Activated effector memory CD4-positive, alpha-beta T cell treated with anti-CD3 and anti-CD28 coated beads, Interleukin-2, amount 50 U/mL, for 16 hours (primary cell): ENCODE data around the gene TMTC2.
"Not testable (repeated sequence)": the region's sequence is repeated elsewhere in the genome, so short reads cannot be mapped to it uniquely, and the experiment has no call there.

Experiments
- DNase-seq: peaks from one replicate; pipeline ENCODE4 v3.0.0-alpha.2; 2020

TMTC2 gene

DNA sequence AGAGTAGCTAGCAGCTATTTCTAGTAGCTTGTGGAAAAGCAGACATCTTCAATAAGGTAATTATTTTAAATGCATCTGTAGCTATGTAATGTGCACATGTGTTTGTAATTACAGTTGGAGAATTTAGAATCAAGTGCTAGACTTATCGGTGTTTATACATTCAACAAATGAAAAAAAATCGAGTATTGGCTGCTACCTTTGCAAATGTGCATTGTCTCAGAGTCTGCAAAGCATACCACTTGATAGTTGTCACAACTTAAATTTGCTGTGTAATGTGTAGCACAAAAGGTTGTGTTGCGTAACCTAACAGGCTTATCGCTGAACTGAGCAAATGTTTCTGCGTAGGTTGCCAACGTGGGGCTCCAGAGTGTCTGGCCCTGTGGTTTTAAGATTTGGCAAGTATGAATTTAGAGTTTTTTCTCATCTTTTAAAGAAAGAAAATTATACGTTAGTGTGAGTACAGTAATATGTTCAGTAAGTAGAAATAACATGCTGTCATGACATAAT, 44.3 kb downstream of the TMTC2 start:
- no peak for DNase-seq

DNA sequence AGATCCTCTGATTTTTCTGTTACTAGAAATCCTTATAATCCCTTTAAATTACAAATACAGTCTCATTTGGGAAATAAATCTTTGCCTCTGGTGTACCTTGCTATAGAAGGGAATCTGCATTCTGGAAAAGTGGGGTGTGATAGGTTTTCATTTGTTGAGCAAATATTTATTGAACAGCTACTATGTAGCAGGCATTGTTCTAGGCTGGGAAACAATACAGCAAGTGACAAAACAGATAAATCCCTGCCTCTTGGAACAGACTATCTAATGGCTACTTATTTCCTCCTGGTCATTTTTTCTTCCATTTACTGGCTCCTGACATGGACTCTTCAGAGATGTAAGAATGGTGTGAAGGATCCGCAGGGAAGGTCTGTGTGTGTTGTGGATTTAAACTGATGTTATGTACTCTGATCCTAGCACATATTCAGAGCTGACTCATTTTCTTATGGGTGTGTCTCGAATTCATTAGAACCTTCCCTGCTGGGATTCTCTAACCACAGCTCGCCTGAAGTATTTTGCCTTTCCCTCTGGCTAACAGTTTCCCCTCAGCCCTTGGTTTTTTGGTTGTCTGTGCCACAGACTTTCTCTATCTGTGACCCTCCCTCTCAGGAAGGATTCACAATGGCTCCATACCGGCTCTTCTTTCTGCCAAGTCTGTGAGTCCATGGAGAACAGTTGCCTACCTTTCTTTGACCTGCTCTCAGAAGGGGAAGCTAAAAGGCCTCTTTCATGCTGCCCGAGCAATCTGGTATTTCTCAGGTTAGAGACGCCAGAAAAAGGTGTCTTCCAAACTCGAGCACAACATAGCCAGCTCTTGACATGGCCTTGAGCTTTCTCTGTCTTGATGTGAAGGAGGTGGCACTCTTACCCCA, 53.7 kb downstream of the TMTC2 start:
- DNase-seq, result no peak

DNA sequence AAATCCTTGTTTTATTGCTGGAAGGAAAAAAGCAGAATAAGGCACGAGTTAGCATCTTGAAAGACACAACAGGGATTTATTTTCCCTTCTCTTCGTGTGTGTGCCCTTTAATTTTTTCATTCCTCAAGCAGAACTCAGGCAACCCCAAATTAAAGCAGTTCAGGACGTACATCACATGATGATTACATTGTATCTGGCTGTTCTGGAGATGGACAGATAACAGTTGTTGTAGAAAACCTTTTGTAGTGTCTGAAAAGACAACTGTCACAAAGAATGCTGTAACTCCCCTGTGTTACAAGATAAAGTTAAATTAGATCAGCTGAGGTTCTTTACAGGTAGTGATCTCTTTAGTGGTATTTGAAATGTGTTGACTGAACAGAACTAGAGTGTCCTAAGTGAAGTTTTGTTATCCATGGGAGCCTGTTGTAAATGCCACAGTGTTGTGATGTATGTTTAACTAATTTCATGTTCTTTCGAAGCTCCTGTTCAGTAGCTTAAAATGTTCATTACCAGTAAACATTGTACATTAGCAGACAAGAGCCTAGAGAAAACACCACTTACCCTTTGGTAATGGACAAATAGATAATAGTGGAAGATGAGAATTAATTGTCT, 58.5 kb downstream of the TMTC2 start:
- DNase-seq, result no peak

DNA sequence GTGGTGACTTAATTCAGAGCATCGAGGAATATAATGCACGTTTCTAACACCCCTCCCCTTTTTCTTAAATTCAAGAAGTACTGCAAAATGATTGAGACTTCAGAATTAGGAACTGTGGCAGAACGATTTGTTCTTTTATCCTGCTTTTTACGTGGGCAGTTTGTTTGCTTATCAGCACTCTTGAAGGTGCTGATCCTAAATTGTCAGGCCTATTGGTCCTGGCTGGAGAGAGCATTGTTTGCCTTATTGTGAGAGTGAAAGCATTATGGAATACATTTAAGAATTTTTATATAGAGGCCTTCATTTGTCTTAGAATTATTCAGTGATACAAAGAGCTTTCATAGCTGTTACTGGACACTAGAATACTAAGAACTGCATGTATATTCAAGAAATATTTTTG, 59.1 kb downstream of the TMTC2 start:
- DNase-seq, result no peak

DNA sequence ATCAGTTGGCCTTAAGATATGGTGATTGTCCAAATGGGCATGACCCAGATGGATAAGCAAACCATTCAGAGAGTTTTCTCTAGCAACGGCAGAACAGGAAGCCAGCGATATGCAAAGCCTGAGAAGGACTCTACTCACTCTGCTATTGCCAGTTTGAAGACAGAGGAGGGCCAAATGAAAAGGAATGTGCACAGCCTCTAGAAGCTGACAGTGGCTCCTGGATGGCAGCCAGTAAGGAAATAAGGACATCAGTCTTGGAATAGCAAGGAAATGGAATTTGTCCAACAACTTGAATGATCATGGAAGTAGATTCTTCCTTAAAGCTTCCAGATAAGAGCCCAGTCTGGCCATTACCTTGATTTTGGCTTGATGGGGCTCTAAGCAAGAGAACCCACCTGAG, 60.0 kb downstream of the TMTC2 start:
- no peak for DNase-seq

DNA sequence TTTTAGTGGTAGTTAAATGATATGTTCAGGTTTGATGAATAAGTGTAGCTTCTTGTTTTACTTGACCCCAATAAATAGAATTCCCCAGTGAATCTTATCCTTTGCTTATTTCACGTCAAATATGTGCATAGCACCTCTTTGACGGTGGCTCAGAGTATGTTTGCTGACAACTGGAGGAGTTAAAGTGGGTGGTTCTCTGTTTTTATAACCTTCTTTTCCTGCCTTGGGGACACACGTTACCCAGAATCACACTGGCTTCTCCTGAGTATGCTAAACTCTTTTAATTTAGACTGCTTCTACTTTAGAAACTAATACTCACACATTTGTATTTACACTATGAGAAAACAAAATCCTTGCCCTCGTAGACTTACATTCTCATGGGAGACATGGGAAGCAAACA, 62.3 kb downstream of the TMTC2 start:
- no peak for DNase-seq

DNA sequence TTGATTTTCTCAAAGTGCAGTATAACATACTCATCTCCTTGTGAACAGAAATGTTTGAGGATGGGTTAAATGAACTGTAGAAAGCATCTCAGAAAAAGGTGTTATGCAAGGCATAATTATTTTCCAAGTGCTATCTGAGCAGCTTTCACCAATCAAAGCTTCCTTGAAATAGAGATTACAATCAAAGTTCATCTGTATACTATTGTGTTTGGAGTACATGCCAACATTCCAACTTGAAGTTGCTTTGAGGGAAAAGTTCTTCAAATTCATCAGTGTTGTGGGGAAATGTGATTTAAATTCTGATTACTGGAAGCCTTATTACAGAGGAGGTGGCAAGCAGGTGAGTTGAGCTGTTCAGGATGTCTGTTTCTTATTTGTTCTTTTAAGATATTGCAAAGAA, 68.2 kb downstream of the TMTC2 start:
- no peak for DNase-seq

DNA sequence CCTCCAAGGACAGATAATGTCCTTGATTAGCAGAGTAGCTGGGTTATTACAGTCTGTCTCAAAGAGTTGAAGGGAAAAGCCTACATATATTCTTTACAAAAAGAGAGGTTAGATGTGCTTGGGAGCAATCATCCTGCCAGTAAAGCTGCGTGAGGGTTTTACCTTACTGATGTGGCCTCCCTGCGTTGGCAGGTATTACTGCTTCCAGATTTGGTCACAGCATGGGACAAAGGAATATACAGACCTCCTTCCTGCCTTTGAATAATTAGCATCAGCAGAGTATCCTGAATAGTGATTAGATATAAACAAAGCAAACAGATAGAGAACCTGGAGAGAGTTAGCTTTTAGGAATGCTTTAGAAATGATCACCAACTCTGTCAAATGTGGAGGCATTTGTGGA, 69.6 kb downstream of the TMTC2 start:
- DNase-seq, result no peak

DNA sequence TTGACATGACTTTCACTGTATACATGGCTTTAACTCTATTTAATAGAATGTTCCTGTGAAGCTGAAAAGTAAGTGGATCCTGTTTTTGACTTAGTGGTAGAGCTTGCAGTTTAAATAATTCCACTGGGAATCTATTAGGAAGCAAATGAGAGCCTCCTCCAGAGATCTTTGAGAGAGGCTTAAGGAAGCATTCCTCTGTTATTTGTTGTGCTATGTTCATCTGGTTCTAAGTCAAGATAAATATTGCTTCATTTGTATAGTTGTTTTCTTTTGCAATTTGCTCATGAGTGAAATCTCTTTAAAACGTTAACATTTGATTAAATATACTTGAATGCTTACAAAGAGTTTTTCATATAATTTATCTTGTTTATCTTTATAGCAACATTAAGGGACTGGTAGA, 70.4 kb downstream of the TMTC2 start:
- DNase-seq, result no peak

DNA sequence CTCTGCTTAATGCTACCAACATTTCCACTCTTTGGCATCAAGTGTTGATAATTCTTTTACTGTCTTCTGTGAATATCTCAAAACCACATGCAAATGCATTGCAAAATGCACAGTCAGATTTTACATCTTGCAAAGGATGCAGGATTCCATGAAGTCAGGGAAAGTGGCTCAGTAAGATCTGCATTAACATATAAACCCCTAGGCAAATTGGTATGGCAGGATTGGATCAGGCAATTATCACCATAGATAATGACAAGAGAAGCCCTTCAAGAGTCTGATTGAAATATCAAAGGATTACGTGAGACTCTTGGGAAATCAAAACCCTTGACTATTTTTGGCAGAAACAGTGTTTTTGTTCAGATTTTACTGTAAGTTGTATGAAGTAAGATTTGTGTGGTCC, 71.0 kb downstream of the TMTC2 start:
- DNase-seq, result no peak

DNA sequence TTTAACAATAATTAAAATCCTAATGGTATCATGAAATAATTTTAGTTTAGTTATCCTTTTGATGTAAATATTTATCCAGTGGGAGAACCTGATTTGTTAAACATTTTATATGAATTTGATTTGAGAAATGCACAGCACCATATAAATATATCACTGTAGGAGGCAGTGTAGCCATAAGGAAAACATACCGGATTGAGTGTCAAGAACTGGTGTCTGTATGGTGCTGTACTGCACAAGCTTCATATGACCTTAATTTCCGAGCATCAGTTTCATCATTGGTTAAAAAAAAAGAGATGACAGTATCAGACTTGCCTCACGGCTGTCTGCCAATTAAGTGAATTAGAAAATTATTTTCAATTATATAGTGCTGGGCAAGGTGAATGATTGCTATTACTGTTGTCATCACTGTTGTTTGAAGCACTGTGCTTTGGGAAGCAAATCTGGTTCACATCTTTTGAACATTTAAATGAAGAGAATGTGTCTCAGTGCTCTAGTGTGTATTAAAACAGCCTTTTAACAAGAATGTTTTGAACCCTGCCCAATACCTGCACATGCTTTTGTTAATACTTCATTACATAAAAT, 72.1 kb downstream of the TMTC2 start:
- DNase-seq, result no peak

DNA sequence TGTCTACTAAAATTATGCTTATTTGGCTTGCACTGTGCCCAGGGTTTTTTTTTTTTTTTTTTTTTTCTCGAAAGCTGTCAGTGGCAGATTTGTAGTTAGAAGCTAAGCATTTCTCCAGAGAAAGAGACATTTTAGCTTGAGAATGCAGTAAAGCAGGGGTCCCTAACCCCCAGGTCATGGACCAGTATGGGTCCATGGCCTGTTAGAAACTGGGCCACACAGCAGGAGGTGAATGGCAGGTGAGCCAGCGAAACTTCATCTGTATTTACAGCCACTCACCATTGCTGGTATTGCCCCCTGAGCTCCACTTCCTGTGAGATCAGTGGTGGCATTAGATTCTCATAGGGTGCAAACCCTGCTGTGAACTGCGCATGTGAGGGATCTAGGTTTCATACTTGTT, 73.7 kb downstream of the TMTC2 start:
- no peak for DNase-seq

DNA sequence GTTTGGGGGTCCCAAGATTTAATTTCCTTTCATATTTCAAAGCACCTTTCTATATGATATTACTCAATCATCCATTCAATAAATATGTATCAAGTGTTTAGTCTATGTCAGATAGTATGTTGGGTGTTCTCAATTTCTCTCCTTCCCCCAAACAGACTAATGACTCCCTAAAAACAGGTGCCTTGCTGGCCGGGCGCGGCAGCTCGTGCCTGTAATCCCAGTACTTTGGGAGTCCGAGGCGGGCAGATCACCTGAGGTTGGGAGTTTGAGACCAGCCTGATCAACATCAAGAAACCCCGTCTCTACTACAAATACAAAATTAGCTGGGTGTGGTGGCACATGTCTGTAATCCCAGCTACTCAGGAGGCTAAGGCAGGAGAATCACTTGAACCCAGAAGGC, 78.5 kb downstream of the TMTC2 start:
- DNase-seq, result not testable (repeated sequence)

DNA sequence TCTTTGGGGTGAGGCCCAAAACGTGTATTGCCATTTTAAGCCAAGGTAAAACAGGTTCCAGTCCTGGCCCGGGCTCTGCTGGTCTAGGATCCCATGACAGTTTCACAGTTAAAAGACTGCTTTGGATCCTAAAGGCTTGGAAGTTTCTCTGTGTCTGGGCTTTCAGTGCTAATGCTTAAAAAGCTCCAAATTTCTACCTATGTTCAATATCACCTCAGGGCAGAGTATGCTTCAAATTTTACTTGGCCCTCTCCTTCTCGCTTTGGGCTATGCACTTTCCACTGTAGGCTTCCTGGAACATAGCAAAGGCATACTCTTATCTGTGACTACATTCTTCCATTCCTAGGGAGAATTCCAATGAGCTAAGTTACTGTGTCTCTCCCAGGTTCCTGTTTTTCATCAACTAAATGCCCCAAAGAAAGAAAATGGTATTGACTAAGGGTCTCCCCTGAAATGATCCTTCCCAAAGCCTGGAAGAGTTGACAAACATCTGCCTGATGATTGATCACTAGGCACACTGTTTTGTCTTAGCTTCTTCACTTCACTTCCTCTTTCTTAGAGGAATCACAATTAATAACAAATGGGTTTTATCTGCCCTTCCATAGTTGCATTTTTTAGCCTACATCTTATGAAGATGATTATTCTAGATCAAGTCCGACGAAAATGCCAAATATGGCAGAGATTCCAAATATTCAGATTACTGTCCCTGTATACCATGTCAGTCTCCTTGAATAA, 79.4 kb downstream of the TMTC2 start:
- no peak for DNase-seq

DNA sequence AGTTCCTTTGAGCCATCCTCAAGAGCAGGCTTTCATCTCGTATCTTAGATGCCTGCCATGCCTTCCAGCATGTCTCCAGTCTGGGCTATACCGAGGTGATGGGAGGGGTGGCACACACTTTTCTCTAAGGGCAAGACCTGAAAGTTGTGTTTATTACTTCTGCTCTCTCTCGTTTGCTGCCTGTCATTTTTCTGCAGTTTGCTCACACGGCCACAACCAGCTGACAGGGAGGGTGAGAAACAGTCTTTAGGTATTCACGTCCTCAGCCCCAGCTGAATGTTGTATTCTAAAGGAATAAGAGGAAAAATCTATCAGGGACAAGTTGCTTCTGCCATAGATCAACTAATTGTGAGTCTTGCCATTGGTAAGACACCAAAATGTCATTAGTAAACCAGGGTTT, 88.0 kb downstream of the TMTC2 start:
- DNase-seq, result no peak

DNA sequence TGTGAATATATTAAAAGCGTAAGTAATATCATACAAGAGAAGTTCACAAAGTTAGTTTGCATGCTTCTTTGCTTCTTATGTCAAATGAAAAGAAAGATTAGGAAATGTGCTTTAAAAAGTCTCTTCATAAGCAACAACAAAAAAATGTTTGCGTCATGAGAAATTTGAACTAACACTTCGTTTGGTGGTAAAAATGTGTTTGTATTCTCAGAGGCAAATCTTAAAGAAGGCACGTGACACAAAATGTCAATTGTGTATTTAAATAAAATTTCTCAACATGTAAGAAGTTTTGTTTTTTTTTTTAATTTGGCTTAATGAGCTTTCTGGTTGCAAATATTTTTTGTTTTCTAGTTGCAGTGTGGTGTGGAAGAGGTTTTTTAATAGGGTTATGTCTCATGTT, 93.8 kb downstream of the TMTC2 start:
- no peak for DNase-seq

DNA sequence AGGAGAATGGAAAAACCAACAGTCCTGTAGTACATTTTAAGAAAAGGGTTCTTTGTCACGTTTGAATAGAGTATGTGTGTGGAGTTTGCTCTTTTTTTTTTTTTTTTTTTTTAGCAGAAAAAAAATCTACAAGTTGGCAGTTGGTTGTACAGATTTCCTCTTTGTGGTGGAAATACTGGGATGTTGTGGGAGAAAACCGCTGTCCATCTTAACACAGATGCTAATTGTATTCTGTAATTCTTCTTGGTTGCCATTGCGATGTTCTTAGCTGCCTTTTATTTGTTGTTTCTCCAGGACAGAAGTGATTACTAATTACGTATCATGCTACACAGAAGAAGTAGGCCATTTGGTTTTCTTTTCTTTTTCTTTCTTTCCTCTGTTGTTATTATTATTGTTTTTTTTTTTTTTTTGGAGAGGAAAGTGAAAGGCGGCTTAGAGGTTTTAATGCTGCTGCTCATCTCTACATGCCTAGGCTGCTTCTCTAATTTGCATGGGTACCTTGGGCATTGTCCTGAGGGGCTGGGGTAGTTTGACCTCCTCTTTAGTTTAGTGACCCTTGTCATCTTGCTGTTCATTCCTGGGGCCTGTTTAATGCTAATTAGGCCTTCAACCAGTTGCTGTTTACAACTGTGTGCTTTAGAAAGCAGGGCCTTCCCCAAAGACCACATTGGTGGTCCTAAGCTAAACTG, 94.7 kb downstream of the TMTC2 start:
- DNase-seq, result no peak

DNA sequence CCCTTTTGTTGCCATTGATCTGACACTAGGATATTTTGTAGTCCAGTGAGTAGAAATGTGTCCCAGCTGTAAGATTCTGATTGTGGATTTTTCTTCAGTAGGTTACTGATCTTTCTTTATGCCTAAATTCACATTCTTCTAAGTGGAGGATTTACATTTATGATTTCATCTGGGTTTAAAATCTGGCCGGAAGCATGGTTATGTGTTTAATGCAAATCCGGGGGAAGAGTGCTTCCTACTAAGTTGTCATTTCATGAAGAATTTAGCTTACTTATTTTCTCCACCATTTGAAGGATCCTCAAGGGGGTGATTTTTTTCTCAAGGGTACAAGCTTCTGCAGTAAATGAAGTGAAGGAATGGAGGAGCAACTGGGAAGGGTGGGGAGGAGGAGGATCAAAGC, 96.7 kb downstream of the TMTC2 start:
- no peak for DNase-seq

DNA sequence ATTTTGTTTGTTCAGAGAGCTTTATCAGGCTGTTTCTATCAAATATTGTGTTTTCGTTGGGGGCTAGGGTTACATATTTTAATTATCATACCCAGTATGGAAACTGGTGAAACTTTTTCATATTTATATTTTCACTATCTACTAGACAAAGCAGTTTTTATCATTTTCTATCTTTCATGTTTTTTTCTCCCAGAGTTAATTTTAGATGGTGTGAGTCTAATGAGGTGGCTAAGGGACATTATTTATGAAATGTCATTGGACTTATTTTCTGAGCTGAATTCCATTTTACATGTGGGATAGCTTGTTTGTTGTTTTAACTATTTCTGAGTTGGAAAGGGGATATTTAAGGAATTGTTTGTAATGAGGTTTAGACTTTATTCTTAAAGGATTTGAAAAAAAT, 100.3 kb downstream of the TMTC2 start:
- no peak for DNase-seq

DNA sequence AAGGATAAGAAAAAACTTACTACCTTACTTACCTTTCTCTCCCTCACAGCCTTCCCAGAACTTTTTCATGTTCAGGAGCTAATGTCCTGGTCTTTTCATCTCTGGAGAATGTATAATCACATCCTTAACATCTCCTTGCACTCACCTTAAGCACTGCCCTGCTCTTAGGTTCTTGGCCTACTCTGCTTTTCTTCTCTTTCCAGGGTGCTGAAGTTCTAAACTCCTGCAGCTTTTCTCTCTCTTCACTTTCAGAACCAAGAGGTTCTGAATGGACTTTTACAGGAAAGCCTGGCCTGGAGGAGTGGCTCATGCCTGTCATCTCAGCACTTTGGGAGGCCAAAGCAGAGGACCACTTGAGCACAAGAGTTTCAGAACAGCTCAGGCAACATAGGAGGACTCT, 101.9 kb downstream of the TMTC2 start:
- DNase-seq, result no peak

DNA sequence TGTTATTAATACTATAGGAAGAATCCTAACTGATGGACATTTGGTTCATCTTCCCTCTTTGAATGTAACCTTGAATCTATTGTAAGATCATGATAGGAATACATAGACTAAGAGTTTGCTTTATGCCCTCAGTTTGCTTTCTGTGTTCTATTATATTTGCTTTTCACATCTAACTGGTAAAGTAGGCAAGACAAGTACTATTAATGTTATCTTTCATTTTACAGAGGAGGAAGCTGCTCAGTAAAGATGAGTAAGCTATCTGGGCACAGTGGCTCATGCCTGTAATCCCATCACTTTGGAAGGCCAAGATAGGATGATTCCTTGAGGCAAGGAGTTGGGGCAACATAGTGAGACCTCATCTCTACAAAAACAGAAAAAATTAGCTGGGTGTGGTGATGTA, 103.0 kb downstream of the TMTC2 start:
- DNase-seq, result no peak

DNA sequence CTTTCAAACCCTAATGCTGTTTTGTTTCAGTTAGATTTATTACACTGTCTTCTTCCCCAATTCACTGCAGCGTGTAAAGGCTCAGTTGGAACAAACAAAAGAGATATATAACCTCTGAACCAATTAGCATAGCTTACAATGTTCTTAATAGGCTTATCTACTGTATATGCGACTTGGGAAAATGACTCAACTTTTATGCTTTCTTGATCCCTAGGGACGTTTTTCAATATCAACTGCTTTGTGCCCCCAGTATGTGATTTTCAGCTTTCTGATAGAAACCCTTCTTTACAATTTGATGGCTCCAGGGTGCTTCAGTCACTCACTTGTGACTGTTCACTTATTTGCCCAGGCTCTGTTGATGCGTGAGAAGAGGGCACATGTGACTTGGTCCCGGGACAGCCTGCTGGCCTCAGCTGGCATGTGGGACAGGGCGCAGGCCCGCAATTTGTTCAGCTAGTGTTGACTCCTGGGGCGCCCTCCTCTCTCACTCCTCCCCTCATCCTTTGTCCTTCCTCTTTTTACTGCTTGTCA, 107.1 kb downstream of the TMTC2 start:
- DNase-seq, result no peak

DNA sequence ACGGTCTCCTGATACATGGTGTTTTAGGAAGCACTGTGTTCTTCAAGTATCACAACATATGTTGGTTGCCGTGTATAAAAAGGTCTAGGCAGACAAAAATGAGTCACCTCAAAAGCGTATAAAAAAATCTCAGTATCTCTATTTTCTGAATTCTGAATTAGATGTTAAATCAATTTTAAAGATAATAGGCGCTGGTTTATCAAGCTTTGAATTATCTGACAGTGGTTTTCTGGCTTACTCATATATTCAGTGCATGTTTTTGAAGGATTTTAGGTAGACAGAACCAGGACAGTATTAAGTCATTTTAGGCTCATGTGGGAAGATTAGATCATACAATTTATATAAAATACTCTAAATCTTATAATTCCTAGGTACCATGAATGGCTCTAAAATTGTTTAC, 110.8 kb downstream of the TMTC2 start:
- no peak for DNase-seq
